ENCODE data around the gene HSD17B3.
"Not testable (repeated sequence)": the region's sequence is repeated elsewhere in the genome, so short reads cannot be mapped to it uniquely, and the experiment has no call there.

The HSD17B3 gene

DNA sequence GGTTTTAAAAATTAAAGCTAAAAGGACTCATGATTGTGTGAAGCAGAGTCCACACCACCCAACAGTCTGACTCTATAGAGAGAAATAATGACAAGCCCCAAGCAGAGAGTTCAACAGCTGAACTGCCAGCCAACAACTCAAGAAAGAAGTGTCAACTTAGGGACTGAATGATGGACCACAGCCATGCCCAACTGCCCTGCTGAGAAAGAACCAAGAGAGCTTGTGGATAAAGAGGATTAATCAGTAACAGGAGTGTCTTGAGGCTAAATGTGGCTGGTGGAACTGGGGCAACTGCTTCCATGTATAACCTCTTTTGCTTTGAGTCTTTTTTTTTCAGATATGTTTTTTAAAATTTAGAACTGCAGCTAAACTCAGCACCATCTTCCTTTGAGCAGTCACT lies 109.3 kb downstream of the HSD17B3 start:
- peak; percentile 3 for DNase-seq

GRCh38 chr9:96189995-96190394 lies 112.0 kb downstream of the HSD17B3 start:
- DNase-seq: no peak

DNA sequence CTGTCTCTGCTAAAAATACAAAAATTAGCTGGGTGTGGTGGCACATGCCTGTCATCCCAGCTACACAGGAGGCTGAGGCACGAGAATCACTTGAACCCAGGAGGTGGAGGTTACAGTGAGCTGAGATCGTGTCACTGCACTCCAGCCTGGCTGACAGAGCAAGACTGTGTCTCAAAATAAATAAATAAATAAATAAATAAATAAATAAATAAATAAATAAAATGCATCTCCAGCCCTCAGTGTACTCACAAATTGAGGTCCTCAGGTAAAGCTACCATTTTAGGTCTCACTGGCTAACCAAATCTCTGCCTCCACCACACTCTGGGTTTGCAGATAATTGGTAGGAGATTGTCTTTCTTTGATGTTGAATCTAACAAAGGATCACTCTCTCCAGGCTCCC lies 112.4 kb downstream of the HSD17B3 start:
- not testable (repeated sequence) for DNase-seq

DNA sequence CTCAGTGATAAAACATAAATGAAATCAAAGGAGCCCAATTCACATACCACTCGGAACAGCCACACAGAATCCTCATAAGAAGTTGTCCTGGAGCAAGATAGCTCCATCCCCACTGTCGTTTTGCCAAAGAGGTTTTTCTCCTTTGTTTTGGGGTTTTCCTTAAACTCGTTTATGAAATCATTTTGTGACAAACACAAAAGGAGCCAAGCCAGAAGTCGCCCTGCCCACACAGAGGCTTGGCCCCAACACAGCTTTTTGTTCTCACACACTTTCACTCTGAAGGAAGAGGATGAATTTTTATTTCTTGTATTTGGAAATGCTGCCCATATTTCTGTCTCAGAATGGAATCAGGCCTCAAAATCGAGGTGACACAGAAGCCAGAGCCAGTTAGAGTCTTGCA lies 113.4 kb downstream of the HSD17B3 start:
- no peak for DNase-seq

GRCh38 chr9:96187151-96187555 lies 114.8 kb downstream of the HSD17B3 start:
- DNase-seq: no peak

- DNase-seq: no peak
Measured at GRCh38 chr9:96186591-96187011, 115.4 kb downstream of the HSD17B3 start.

DNA sequence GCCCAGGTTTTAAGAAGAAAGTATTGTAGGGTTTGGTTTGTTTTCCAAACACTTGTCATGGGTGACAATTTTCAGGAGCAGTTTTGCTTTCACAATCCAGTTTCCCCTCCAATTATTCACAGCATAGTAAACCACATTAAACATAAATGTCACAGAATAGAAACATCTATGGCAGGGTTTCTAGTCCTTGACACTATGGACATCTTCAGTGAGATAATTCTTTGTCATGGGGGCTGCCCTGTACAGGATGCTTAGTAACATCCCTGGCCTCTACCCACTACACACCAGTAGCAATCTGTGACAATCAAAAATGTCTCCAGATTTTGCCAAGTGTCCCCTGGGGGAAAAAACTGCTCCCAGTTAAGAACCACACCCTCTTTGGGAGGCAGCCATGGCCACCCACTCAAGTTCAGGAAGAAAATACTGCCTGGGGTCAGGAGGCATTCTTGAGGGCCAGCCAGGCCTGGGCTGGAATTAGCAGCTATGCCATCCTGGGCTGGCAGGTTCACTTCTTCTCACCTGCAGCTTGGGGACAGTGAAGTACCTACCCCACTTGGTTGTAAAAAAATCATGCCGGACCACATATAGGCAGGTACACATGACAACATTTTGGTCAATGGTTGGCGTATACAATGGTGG lies 116.3 kb downstream of the HSD17B3 start:
- no peak for DNase-seq

Measured in NCI-H82 (cell line).